Adipose tissue (tissue), 3 donors: ENCODE data around the gene TTLL9. TPM values are rescaled to one million over a fixed set of nuclear protein-coding genes. Genes with fewer than 3 reads are reported as not detected.

ENCODE experiments used
- H3K27ac ChIP-seq: one replicate; pipeline ENCODE4 v1.5.1; 2013; ENCODE audit warnings: low read depth, low read length
- WGBS, 3 donors: extraction: QIAGEN DNeasy Blood & Tissue Kit; methylation state at CpG; one replicate each; pipeline ENCODE4 v1.1.7; 2013; 5-methylcytosine and 5-hydroxymethylcytosine counted together
- polyA plus RNA-seq, 3 donors: library from polyadenylated mRNA; stranded (reverse); fragments of 200-250 nt; gene quantifications; one replicate each; pipeline ENCODE4 v1.2.3, GENCODE V29; 2013
- donor health status: healthy with polysubstance abuse.
- donor health status: Bipolar disorder and iron deficiency.
- donor health status: healthy.

TTLL9 gene
- polyA plus RNA-seq, 3 donors: 0.06 to 0.26 TPM; not detected in 1

DNA sequence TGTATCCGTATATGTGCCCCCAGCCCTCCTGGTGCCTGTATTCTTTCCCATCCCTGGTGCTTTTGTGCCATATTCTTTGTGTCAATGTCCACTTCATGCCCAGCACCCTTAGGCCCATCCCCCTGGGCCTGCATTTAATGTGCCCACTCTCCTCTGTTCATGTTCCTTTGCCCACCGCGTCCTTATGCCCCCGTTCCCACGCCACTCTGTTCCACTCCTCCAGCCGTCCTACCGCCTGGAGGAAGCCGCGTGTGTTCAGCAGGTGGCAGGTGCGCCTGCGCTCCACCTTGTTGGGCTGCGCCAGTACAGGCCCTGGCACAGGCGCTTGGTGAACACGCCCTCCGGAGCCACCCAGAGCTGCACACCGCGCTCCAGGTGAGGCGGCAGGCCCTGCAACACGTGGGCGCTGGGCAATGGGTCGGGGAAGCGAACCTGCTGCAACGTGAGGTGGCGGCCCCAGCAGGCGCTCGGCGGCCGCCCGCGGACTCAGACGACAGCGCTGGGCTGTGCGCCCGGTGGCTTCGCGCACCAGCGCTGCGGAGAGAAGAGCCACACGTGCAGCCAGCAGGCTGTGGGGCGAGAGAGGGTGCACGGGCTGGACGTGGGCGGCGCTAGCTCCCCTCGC is 21.0 kb upstream of the TTLL9 start:
- 25 to 36% (median 26%) methylated on average over 29 to 45 of the region's 45 CpGs for WGBS, 3 donors
- no peak overlapping the region for H3K27ac ChIP-seq

DNA sequence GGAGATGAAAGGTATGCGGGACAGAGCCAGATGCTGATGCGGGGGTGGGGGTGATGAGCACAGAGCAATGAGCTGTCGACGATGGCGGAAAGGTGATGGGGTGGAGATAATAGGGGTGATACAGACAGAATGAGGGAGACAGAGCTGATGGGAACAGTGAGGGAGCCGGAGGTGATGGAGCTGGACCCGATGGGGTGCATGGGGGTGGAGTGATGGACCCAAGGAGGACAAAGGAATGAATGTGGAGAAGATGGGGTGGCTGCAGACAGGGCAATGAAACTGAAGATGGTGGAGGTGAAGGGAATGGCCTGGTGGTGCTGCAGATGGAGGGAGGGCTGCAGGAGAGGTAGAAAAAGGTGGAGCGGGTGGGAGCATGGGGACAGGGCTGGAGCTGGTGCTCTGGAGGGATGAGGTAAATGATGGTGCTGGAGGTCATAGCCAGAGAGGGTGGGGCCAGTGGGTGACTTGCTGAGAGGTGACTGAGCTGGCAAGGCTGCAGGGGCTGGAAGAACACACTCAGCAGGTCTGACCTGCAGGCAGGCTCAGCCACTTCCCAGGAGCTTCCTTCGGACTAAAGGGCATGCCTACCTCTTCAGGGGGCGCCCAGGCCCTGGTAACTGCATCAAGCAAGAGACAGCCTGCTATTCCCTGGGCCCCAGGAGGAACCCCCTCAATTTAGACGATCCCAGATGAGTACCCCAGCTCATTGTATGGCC is 19.0 kb upstream of the TTLL9 start:
- H3K27ac ChIP-seq: no peak overlapping the region
- WGBS, 3 donors: 60 to 80% (median 73%) methylated on average over 11 of the region's 11 CpGs

DNA sequence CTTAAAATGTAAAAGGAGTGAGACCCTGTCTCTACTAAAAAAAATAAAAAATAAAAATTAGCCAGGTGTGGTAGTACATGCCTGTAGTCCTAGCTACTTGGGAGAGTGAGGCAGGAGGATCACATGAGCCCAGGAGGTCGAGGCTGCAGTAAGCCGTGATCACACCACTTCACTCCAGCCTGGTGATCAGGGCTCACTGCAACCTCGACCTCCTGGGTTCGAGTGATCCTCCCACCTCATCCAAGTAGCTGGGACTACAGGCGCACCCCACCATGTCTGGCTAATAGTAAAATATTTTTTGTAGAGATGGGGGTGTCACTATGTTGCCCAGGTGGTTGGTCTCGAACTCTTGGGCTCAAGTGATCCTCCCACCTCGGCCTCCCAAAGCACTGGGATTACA is 17.0 kb upstream of the TTLL9 start:
- H3K27ac ChIP-seq: no peak overlapping the region
- 66 to 84% (median 82%) methylated on average over 7 of the region's 7 CpGs for WGBS, 3 donors

DNA sequence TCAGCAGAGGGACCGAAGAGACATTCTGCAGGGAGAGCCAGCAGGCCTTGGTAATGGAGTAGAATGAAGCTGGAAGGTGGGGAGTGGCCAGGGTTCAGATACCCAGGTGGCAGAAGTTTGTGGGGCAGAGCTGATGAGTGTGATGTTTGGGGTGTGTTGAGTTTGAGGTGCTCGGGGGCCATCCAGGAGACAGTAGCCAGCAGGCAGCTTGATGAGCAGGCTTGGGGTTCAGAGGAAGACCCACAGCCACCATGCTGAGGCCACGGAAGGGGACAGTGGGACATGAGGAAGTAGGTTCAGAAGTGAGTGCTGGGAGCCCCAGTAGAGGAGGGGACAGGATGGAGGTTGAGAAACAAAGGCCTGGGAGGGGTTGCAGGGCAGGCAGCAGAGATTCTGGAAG is 13.9 kb upstream of the TTLL9 start:
- H3K27ac ChIP-seq: no peak overlapping the region
- WGBS, 3 donors: 61 to 68% (median 65%) methylated on average over 3 of the region's 3 CpGs

DNA sequence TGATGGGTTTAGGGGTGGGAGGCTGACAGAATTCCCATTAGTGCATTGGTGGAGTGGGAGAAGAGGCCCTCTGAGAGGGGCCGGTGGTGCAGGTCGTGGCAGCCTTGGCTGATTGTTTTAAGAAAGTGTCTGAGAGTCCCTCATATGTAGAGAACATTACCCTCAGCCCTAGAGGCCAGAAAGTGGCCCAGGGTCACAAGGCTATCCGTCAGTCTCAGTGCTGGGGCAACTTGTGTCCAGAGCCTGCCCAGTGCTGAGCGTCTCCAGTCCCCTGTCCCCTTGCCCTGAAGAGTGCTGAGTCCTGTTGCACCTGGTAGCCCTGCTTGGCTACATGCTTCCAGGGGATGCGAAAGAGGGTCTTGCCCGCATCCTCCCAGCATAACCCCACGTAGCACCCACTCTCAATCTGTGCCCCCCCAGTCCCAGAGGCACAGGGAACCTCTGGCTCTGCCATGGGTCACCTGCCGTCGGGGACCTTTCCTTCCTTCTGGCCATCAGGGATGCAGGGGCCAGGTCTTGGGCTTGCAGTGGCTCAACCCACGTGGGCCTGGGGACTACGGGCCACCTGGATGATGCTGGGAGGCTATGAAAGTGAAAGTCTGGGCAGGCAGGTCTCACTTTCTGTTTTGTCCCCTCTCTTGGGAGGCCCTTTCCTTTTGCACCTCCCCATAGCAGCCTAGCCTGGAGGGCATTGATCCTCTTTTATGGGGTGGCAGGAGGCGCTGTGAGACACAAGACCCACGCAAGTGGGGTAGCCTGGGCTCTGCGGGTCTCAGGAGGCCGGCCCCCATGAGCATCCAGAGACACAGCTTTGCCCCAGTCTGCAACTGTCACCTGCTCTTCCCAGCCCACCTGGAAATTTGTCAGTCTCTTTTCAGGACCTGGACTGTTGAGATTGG is 12.3 kb upstream of the TTLL9 start:
- H3K27ac ChIP-seq: no peak overlapping the region
- WGBS, 3 donors: 71 to 79% (median 73%) methylated on average over 15 of the region's 15 CpGs

DNA sequence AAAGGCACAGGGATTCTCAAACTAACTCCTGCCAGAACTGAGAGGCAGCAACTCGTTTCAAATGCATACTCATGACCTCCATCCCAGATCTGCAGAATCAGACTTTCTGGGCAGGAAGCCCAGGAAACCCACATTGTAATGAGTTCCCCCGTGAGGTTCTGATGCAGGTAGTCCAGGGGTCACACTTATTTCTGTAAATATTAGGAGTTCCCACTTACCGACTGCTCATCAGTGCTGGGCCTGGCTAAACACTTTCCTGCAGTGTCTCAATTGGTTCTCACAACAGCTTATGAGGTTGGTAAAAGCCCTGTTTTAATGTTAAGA is 11.7 kb upstream of the TTLL9 start:
- WGBS, 3 donors: 19 to 44% (median 26%) methylated on average over 3 of the region's 3 CpGs
- H3K27ac ChIP-seq: no peak overlapping the region

DNA sequence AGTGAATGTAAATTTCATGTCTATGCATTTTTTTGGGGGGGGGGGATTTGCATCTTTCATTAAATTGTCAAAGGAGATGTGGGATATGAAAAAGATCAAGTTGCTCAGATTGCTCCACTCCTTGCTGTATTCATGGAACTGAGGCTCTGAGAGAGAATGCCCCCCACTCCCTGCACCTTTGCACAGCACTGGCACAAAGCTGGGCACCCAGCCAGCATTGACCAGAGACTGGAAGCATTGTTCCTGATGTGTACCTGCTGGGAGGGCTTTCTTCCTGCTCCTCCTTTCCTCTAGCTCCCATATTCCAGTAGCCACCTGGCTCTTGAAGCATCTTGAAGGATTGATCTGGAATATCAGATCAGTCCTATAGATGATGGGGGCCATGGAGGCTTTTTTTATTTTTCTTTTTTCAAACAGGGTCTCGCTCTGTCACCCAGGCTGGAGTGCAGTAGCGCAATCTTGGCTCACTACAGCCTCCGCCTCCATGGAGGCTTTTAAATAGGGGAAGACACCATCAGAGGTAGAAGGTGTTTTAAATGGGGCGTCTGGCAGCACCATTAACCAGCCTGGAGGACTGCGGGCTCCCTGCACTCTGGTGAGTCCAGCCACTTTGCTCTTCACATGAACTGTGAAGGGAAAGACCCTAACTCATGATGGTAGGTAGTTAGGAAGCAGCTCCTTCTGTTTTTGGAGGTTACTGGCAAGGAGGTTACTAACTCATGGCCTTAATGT is 11.0 kb upstream of the TTLL9 start:
- 88 to 94% (median 93%) methylated on average over 5 of the region's 5 CpGs for WGBS, 3 donors
- no peak overlapping the region for H3K27ac ChIP-seq

DNA sequence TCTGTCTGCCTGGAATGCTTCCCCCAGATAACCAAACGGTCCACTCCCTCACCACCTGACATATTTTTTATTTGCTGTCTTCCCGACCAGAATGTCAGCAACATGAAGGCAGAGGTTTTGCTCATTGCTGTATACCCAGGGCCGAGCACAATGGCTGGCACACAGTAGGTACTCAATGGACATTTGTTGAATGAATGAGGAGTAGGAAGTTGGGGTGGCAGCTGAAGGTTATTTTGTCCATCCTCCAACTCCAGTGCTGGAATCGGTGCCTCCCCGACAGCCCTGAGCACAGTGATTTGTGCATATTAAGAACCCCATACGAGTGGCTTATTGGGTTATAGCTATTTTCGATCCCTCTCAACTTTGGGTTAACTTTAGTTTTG is 10.4 kb upstream of the TTLL9 start:
- WGBS, 3 donors: 48 to 62% (median 51%) methylated on average over 7 of the region's 7 CpGs
- no peak overlapping the region for H3K27ac ChIP-seq

DNA sequence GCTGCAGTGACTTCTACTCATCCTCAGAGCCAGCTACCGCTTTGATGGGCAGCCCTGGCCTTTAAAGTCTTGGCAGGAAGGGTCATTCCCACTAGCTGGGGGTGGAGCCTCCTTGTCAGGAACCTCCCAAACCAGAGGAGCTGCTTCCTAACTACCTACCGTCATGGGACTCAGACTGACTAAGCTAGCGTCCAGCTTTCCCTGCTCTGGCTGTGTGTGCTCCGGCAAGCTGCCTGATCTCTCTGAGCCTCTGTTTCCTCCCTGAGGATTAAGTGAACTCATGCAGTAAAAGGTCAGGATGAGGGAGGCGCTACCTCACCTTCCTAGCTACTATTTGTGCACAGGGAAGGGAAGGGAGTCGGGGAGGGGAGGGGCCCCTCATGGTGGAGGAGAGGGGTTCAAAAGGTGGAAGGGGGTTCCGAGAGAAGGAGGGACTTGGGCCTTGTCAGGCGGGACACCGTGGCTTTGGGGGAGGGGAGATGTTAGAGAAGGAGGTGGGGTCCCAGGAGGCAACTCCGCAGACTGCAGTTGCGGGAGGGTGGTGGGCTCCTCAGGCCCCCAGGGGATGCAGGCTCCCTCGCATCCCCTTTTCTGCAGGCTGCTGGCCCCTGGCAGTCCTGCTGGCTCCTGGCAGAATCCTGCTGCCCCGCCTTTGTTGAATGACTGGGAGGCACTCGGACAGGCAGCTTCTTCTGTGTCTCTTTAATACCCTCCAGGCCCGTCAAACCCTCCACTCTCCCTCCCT is 9.9 kb upstream of the TTLL9 start:
- WGBS, 3 donors: 10 to 18% (median 17%) methylated on average over 15 of the region's 15 CpGs
- no peak overlapping the region for H3K27ac ChIP-seq

DNA sequence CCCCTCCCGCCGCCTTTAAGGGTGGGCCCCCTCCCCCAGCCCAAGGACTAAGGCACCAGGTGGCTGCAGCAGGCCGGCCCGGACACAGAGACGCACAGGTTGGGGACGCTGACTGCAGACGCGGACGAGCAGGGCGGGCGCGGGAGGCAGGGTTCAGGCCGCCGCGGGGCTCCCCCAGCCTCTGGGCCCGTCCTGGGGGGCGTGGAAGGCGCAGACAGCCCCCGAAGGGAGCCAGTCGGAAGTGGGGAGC is 9.4 kb upstream of the TTLL9 start:
- WGBS, 3 donors: 0% methylated on average over 19 to 20 of the region's 20 CpGs
- H3K27ac ChIP-seq: no peak overlapping the region

DNA sequence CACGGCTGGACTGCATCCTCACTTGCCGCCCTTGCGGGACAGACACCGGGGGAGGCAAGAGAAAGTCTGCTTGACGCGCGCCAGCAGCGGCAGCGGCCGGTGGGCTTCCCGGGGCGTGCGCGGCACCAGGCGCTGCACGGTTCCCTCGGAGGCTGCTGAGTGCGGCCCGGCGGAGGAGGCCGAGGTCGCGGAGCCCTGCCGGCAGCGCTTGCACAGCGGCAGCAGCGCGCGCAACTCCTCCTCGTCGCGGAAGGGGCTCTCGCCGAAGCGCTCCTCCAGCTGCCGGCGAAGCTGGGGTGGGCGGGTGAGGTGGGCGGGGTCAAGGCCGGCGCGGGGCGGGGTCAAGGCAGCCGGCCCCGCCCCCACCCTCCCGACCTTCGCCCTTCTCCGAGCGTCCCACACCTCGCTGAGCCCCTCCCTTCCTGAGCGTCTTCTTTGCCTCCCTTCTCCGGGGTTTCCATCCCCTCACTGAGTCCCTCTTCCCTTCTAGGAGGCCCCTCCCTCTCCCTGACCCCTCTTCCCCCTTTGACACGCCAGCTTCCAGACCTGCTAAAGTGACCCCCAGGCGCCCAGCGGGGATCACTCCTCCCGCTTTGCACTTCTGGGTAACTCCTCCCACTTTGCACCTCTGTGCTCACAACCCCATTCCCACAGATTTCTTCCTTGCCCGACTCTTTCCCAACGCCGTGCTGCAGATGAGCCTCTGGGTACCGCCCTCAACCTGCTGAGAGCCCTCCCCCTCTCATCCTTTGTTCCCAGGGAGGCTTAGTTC is 8.9 kb upstream of the TTLL9 start:
- WGBS, 3 donors: 3 to 8% (median 7%) methylated on average over 43 to 60 of the region's 60 CpGs
- no peak overlapping the region for H3K27ac ChIP-seq

DNA sequence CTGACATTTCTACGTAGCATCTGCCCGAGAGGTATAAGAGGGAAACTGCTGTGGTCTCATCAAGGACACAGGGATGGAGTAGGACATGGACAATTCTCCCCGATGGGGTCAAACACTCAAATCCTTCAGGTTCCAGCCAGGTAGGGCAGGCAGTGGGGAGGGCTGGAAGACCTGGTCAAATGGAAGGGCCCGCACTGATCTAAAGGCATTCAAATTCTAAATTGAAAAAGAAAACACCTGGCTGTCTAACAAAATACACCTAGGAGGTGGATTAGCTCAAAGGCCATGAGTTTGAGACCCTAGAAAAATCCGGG is 8.3 kb upstream of the TTLL9 start:
- 77 to 86% (median 83%) methylated on average over 5 of the region's 5 CpGs for WGBS, 3 donors
- H3K27ac ChIP-seq: no peak overlapping the region

DNA sequence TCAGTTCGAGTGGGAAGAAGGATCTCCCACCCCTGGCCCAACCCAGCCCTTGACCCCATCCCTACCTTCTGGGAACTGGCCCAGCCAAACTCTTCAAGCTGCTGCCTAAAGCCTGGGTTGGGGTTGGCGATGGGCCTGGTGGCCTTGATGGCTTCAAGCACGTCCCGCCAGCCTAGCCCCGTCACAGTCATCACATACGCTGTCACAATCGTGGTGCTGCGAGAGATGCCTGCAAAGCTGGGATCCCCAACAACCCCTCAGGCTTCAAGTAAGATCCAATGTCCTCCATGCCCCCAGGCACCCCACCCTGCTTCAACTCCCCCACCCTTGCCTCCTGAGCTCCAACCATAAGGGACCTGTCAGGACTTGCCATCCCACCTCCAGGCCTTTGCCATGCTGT is 7.9 kb upstream of the TTLL9 start:
- H3K27ac ChIP-seq: no peak overlapping the region
- 82 to 95% (median 92%) methylated on average over 8 of the region's 8 CpGs for WGBS, 3 donors

DNA sequence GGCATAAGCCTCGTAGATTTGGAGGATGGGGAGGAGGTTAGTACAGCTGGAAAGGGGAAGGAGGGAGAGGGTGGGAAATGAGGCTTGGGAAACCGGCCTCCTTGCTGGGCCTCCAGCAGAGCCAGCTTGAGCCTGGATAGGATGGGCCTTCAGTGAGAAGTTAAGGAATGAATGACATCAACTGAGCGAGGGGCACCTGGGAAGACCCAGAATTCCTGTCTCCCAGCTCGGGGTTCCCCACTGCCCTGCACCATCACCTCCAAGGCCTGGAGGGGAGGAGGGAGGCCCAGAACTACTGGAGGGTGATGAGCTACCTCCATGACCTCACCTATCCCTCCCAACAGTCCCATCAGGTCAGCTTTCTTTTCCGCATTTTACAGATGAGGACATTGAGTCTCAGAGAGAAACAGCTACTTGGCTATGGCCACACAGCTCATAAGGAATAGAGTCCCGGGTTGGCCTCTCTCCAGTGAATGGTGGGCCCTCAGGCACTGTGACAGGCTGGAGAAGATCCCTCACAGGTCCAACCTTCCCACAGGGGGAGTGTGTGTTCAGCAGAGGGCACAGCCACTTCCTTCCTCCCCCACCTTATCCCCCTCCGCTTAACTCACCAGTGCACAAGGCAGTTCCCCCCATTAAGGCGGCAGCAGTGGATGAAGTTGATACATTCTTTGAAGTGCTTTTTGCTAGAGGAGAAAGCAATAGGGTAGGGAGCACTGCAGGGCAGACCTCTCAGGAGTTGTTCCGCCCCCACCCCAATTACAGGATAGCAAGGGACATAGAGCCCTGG is 6.9 kb upstream of the TTLL9 start:
- H3K27ac ChIP-seq: no peak overlapping the region
- WGBS, 3 donors: 86 to 87% (median 86%) methylated on average over 9 of the region's 9 CpGs

DNA sequence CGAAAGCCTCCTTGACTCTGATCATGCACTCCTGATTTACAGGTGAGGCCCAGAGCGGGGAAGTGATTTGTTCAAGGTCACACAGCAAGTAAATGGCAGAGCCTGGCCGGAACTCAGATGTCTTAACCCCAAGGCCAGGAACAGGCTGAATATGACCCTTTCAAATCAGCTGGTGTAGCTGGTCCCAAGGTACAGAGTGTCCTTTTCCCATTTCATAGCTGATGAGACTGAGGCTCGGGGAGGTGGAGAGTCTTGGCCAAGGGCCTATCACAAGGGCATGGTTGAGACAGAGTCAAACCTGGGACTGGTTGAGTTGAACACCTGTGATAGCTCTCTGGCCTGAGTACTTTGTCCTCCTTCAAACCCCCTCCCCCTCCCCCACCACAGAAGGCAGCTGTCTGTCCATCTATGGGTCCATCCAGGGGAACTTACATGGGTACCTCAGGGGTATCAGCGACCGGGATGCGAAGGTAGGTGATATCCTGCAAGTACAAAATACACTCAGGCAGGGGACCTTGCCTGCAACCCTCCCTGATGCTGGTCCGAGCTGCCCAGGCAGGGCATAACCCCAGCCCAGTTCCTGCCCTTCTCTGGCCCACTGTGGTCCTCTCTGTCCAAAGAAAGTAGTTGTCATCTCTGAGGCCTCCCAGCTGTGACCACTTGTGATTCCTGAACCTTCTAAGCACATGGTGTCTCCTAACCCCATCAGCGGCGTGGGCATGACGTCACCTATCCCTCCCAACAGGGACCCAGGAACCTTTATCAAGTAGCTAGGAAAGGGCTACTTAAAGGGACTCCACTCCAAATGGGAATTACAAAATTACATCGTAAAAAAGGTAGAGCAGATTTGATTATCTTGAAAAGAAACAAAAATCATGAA is 5.7 kb upstream of the TTLL9 start:
- WGBS, 3 donors: 66 to 94% (median 75%) methylated on average over 12 of the region's 12 CpGs
- H3K27ac ChIP-seq: no peak overlapping the region

DNA sequence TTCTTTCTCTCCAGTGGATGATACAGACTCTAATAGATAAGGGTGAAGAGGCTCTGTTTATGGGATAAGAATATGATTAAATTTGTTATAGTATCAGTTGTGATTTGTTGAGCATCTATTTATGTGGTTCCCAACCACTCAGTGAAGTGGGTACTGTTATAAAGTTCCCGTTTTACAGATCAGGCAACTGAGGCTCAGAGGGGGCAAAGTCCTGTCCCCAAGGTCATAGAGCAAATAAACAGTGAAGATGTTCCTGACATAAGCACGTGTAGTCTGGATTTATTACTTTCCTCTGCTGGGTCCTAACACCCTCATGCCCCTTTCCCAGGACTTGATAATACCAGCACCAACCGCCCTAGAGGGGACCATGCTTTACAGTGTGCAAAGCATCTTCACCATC is 4.2 kb upstream of the TTLL9 start:
- 60 to 85% (median 81%) methylated on average over 3 of the region's 3 CpGs for WGBS, 3 donors
- H3K27ac ChIP-seq: no peak overlapping the region
